Heart left ventricle (tissue), 13 donors: Measurements from ENCODE around the gene SNN.

Experiments
- CTCF ChIP-seq, 12 donors: fragments of 200-600 bp; sonication (generic) in 4 of 12; IDR thresholded peaks; one replicate each; pipeline versions ENCODE4 v1.5.0 to v1.8.0; 2018 to 2022; ENCODE audit warnings: antibody characterized with exemption in 12 of 12, mild to moderate bottlenecking in 5 of 12
- POLR2A ChIP-seq, 2 donors: fragments of 450-650 bp; IDR thresholded peaks; one replicate each; pipeline ENCODE4 v1.6.1; 2017; ENCODE audit warnings: antibody characterized with exemption in 2 of 2, mild to moderate bottlenecking in 2 of 2, moderate library complexity in 2 of 2
- donor health status: ischemic (EF 13 %, LVEDD 7.1; RV severe dilation, severe dysfunction).
- donor health status: DM: no; HTN: yes; CAD: no.
- donor health status: DM: no; HTN: no; CAD: no.
- donor health status: ischemic (EF 25% LVEDD 6.9; RV normal size, moderate dysfunction).
- donor health status: ischemic (EF 25% LVEDD 5.7; RV mildly dilated, moderate dysfunction).
- donor health status: ischemic (EF 35%, LVEDD 5.7; RV mildly dilated, moderate dysfunction).
- donor health status: nonischemic (EF 11% LVEDD 7.7; RV severe dilation, severe dysfunction).
- donor health status: DM: yes; HTN: yes; CAD: no.
- donor health status: PGD.
- donor health status: ischemic (EF 29% LVEDD 5.4; RV normal size, mild dysfunction).
- donor health status: nonischemic (EF 23%, LVEDD 6.1; RV moderate dilation, normal function).

- no peak for TF ChIP-seq POLR2A (IDR thresholded peaks at IDR 0.05)
- TF ChIP-seq CTCF (IDR thresholded peaks at IDR 0.05), result no peak
These were observed 13.9 kb downstream of the SNN start for GRCh38 chr16:11681976-11682654.
